Keratinocyte (primary cell): ENCODE data around the gene ATRNL1. TPM values are rescaled to one million over a fixed set of nuclear protein-coding genes. Genes with fewer than 3 reads are reported as not detected.

ENCODE experiments used
- DNase-seq: peaks from one replicate; pipeline ENCODE4 v3.0.0-alpha.2; 2011; ENCODE audit warnings: low read depth, missing footprints, low spot score
- FAIRE-seq: peaks from 2 replicates; lab custom pipeline; 2011; peaks lifted over from hg19 to GRCh38; lab: Jason Lieb, UNC
- H2AFZ ChIP-seq: 2 replicates; pipeline ENCODE4 v1.6.0; 2012; ENCODE audit warnings: low read length, control low read depth, inconsistent platforms; ENCODE audit not compliant: control insufficient read depth
- H3K27ac ChIP-seq: 2 replicates; pipeline ENCODE4 v1.5.1; 2011; ENCODE audit warnings: low read length; ENCODE audit not compliant: control insufficient read depth, insufficient read depth
- H3K27me3 ChIP-seq: 3 replicates; pipeline ENCODE4 v1.6.0; 2011; ENCODE audit warnings: low read length; ENCODE audit not compliant: control insufficient read depth, insufficient read depth; ENCODE audit errors: extremely low read depth
- H3K36me3 ChIP-seq, 2 experiments: 2 replicates in 1 of 2; 3 replicates in 1 of 2; pipeline ENCODE4 v1.5.1; 2011; ENCODE audit warnings: low read length in 2 of 2, mild to moderate bottlenecking in 1 of 2; ENCODE audit not compliant: control insufficient read depth in 2 of 2, insufficient read depth in 2 of 2; ENCODE audit errors: extremely low read depth in 1 of 2
- H3K4me1 ChIP-seq: 3 replicates; pipeline ENCODE4 v1.5.1; 2011; ENCODE audit warnings: low read length; ENCODE audit not compliant: control insufficient read depth, insufficient read depth; ENCODE audit errors: extremely low read depth
- H3K4me2 ChIP-seq: 3 replicates; pipeline ENCODE4 v1.6.0; 2011; ENCODE audit warnings: low read depth, low read length; ENCODE audit not compliant: control insufficient read depth, insufficient read depth; ENCODE audit errors: extremely low read depth
- H3K4me3 ChIP-seq, 3 experiments: fragments of 200-600 bp in 1 of 3; sonication (generic) in 1 of 3; 2 replicates in 2 of 3; 3 replicates in 1 of 3; pipeline ENCODE4 v1.5.1; 2011 to 2016; ENCODE audit warnings: low read length in 3 of 3, mild to moderate bottlenecking in 3 of 3, control low read depth in 2 of 3, inconsistent platforms in 1 of 3, low read depth in 1 of 3, mixed read lengths in 1 of 3, mixed run types in 1 of 3, moderate library complexity in 1 of 3; ENCODE audit not compliant: control insufficient read depth in 2 of 3, insufficient read depth in 2 of 3; ENCODE audit errors: extremely low read depth in 1 of 3
- H3K79me2 ChIP-seq: 2 replicates; pipeline ENCODE4 v1.6.0; 2012; ENCODE audit warnings: low read length; ENCODE audit not compliant: control insufficient read depth, insufficient read depth
- H3K9ac ChIP-seq: 3 replicates; pipeline ENCODE4 v1.6.0; 2011; ENCODE audit warnings: low read length; ENCODE audit not compliant: control insufficient read depth, insufficient read depth; ENCODE audit errors: extremely low read depth
- H3K9me1 ChIP-seq: 3 replicates; pipeline ENCODE4 v1.6.0; 2011; ENCODE audit warnings: low read length; ENCODE audit not compliant: control insufficient read depth, insufficient read depth; ENCODE audit errors: extremely low read depth
- H3K9me3 ChIP-seq: 2 replicates; pipeline ENCODE4 v1.5.1; 2012; ENCODE audit warnings: low read depth, low read length; ENCODE audit not compliant: control insufficient read depth
- H4K20me1 ChIP-seq: 3 replicates; pipeline ENCODE4 v1.6.0; 2011; ENCODE audit warnings: low read length; ENCODE audit not compliant: control insufficient read depth, insufficient read depth; ENCODE audit errors: extremely low read depth
- EZH2 ChIP-seq: IDR thresholded peaks from one replicate; pipeline ENCODE4 v1.6.1; 2012; ENCODE audit warnings: inconsistent platforms, mild to moderate bottlenecking, low read length, moderate library complexity
- dilution Hi-C: fragments of 300-500 bp; cut with MboI; formaldehyde crosslinking; loops from one replicate; pipeline ENCODE4 v1.7.0; 2020; ENCODE audit warnings: low sequenced_read_pairs; ENCODE audit not compliant: extremely low pct_ligation_motif_present
- polyA plus RNA-seq, 5 experiments: library from polyadenylated mRNA; depleted of rRNA in 3 of 5; stranded (reverse) in 3 of 5; stranded (forward) in 1 of 5; unstranded in 1 of 5; fragments of >200 nt; gene quantifications; 1 replicate in 1 of 5; 2 replicates in 3 of 5; 3 replicates in 1 of 5; pipeline versions ENCODE4 v1.2.1 to v1.2.3, GENCODE V29; 2011 to 2012; ENCODE audit warnings: missing spikeins in 2 of 5, low read depth in 1 of 5, low replicate concordance in 1 of 5
- TF ChIP-seq, protein P1 (sequence below), 3 experiments: IDR thresholded peaks in 1 of 3; conservative IDR thresholded peaks in 1 of 3; optimal IDR thresholded peaks in 1 of 3; 2 replicates in 2 of 3; 3 replicates in 1 of 3; pipeline versions ENCODE3 to v1.5.1; 2011; ENCODE audit warnings: low read length in 3 of 3, mild to moderate bottlenecking in 3 of 3, moderate library complexity in 2 of 3, control low read depth in 1 of 3, inconsistent platforms in 1 of 3; ENCODE audit not compliant: insufficient read depth in 2 of 3; ENCODE audit errors: extremely low read depth in 1 of 3

ATRNL1 gene
- polyA plus RNA-seq, 1 donor (not counting 4 experiments of a cell fraction or from before 2014, with no cell fraction given), result 0.07 TPM

- H3K4me3 ChIP-seq, result no peak overlapping the region
- no peaks in the 10 kb centered on the region for H3K27me3 ChIP-seq
- no peaks in the 10 kb centered on the region for H3K9me3 ChIP-seq
- peaks cover 22% of the 10 kb centered on the region for H3K4me1 ChIP-seq
- dilution Hi-C loops, result no loop called here
- DNase-seq (no peak), FAIRE-seq (no peak)
- H3K79me2 ChIP-seq, result no peaks in the 10 kb centered on the region
- H3K4me2 ChIP-seq, result no peak overlapping the region
- no peaks in the 10 kb centered on the region for H3K36me3 ChIP-seq
- no peaks in the 10 kb centered on the region for H3K9me1 ChIP-seq
- TF ChIP-seq EZH2, result no peak
- TF ChIP-seq, protein P1, sequence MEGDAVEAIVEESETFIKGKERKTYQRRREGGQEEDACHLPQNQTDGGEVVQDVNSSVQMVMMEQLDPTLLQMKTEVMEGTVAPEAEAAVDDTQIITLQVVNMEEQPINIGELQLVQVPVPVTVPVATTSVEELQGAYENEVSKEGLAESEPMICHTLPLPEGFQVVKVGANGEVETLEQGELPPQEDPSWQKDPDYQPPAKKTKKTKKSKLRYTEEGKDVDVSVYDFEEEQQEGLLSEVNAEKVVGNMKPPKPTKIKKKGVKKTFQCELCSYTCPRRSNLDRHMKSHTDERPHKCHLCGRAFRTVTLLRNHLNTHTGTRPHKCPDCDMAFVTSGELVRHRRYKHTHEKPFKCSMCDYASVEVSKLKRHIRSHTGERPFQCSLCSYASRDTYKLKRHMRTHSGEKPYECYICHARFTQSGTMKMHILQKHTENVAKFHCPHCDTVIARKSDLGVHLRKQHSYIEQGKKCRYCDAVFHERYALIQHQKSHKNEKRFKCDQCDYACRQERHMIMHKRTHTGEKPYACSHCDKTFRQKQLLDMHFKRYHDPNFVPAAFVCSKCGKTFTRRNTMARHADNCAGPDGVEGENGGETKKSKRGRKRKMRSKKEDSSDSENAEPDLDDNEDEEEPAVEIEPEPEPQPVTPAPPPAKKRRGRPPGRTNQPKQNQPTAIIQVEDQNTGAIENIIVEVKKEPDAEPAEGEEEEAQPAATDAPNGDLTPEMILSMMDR (optimal IDR thresholded peaks at IDR 0.05 in 1 of 3, IDR thresholded peaks at IDR 0.05 in 1 of 3, conservative IDR thresholded peaks at IDR 0.05 in 1 of 3; ENCODE audit: extremely low read depth in 1 of 3, insufficient read depth in 2 of 3, low read length in 3 of 3), result no peak
- H3K9ac ChIP-seq, result no peak overlapping the region
- no peaks in the 10 kb centered on the region for H4K20me1 ChIP-seq
- no peak overlapping the region for H3K27ac ChIP-seq
- H2AFZ ChIP-seq, result no peak overlapping the region
These were observed 757.5 kb downstream of the ATRNL1 start for GRCh38 chr10:115850666-115851065.

- Histone ChIP-seq H3K4me2 (no peak overlapping the region), H3K79me2 (no peaks in the 10 kb centered on the region), H3K36me3 (no peaks in the 10 kb centered on the region), H3K4me3 (no peak overlapping the region), H3K27ac (no peak overlapping the region), H4K20me1 (no peaks in the 10 kb centered on the region), H2AFZ (no peak overlapping the region), H3K4me1 (peaks cover 27% of the 10 kb centered on the region), H3K9me1 (no peaks in the 10 kb centered on the region), H3K27me3 (no peaks in the 10 kb centered on the region), H3K9me3 (no peaks in the 10 kb centered on the region), H3K9ac (no peak overlapping the region)
- FAIRE-seq (no peak), DNase-seq (no peak)
- TF ChIP-seq, protein P1 (optimal IDR thresholded peaks at IDR 0.05 in 1 of 3, IDR thresholded peaks at IDR 0.05 in 1 of 3, conservative IDR thresholded peaks at IDR 0.05 in 1 of 3; ENCODE audit: extremely low read depth in 1 of 3, insufficient read depth in 2 of 3, low read length in 3 of 3), result no peak
- no peak for TF ChIP-seq EZH2
- dilution Hi-C loops, result no loop called here
These were observed 758.5 kb downstream of the ATRNL1 start for GRCh38 chr10:115851695-115852094.
